ENCODE results near the gene KLHL29. TPM values are rescaled to one million over a fixed set of nuclear protein-coding genes. Genes with fewer than 3 reads are reported as not detected.

Gene KLHL29
- polyA plus RNA-seq, 3 donors, result 0.03 TPM; not detected in 2

- Histone ChIP-seq H3K36me3 (replicated peaks in 1 of 2; ENCODE audit: control insufficient read depth in 1 of 2, insufficient read depth in 2 of 2, low read length in 2 of 2) (no peaks in the 10 kb centered on the region), H3K9ac (ENCODE audit: insufficient read depth, low read length, poor library complexity, severe bottlenecking) (no peak overlapping the region), H3K4me3 (replicated peaks in 1 of 3; ENCODE audit: low read depth in 2 of 3, low read length in 3 of 3) (no peak overlapping the region), H4K20me1 (ENCODE audit: insufficient read depth, low read length) (no peaks in the 10 kb centered on the region), H3K27me3 (ENCODE audit: control insufficient read depth in 2 of 2, insufficient read depth in 2 of 2, low read length in 2 of 2) (no peaks in the 10 kb centered on the region), H3K79me2 (ENCODE audit: insufficient read depth, low read length) (no peaks in the 10 kb centered on the region), H3K4me2 (replicated peaks; ENCODE audit: extremely low read depth, low read length, poor library complexity, severe bottlenecking) (no peak overlapping the region), H3K9me3 (replicated peaks in 1 of 2; ENCODE audit: control insufficient read depth in 1 of 2, insufficient read depth in 1 of 2, low read length in 2 of 2) (no peaks in the 10 kb centered on the region), H2AFZ (ENCODE audit: insufficient read depth, low read depth, low read length, poor library complexity, severe bottlenecking) (no peak overlapping the region), H3K4me1 (ENCODE audit: control insufficient read depth in 1 of 2, insufficient read depth in 2 of 2, low read length in 2 of 2) (no peaks in the 10 kb centered on the region), H3K27ac (ENCODE audit: low read depth in 1 of 2, low read length in 2 of 2) (no peak overlapping the region)
- peaks cover 3 to 11% (median 3%) of the 10 kb centered on the region in 3 donors for H3K27me3 Mint-ChIP-seq (ENCODE audit: low read depth in 3 of 3)
- no peaks in the 10 kb centered on the region for H3K9me3 Mint-ChIP-seq
- intact Hi-C loops (cut with micrococcal nuclease), result no loop called here
- DNase-seq, result no peak
- no peaks in the 10 kb centered on the region for H3K4me1 Mint-ChIP-seq
- no peak overlapping the region for H3K27ac Mint-ChIP-seq
- TF ChIP-seq CTCF (IDR thresholded peaks at IDR 0.05), result peak; percentile 8
- WGBS (ENCODE audit: insufficient coverage), result 62% methylated on average over 3 of the region's 6 CpGs
- no peak overlapping the region for H3K4me3 Mint-ChIP-seq
- no peaks in the 10 kb centered on the region for H3K36me3 Mint-ChIP-seq
Measured at GRCh38 chr2:23566241-23567142, 181.5 kb downstream of the KLHL29 start.

GRCh38 chr2:23567161-23567756, 182.3 kb downstream of the KLHL29 start:
- no peaks in the 10 kb centered on the region for H3K9me3 Mint-ChIP-seq
- H3K4me1 Mint-ChIP-seq, result no peaks in the 10 kb centered on the region
- Histone ChIP-seq H3K9ac (ENCODE audit: insufficient read depth, low read length, poor library complexity, severe bottlenecking) (no peak overlapping the region), H4K20me1 (ENCODE audit: insufficient read depth, low read length) (no peaks in the 10 kb centered on the region), H2AFZ (ENCODE audit: insufficient read depth, low read depth, low read length, poor library complexity, severe bottlenecking) (no peak overlapping the region), H3K4me2 (replicated peaks; ENCODE audit: extremely low read depth, low read length, poor library complexity, severe bottlenecking) (no peak overlapping the region), H3K27me3 (ENCODE audit: control insufficient read depth in 2 of 2, insufficient read depth in 2 of 2, low read length in 2 of 2) (no peaks in the 10 kb centered on the region), H3K9me3 (replicated peaks in 1 of 2; ENCODE audit: control insufficient read depth in 1 of 2, insufficient read depth in 1 of 2, low read length in 2 of 2) (no peaks in the 10 kb centered on the region), H3K79me2 (ENCODE audit: insufficient read depth, low read length) (no peaks in the 10 kb centered on the region), H3K36me3 (replicated peaks in 1 of 2; ENCODE audit: control insufficient read depth in 1 of 2, insufficient read depth in 2 of 2, low read length in 2 of 2) (no peaks in the 10 kb centered on the region), H3K27ac (ENCODE audit: low read depth in 1 of 2, low read length in 2 of 2) (no peak overlapping the region), H3K4me3 (replicated peaks in 1 of 3; ENCODE audit: low read depth in 2 of 3, low read length in 3 of 3) (no peak overlapping the region), H3K4me1 (ENCODE audit: control insufficient read depth in 1 of 2, insufficient read depth in 2 of 2, low read length in 2 of 2) (no peaks in the 10 kb centered on the region)
- intact Hi-C loops (cut with micrococcal nuclease), result no loop called here
- H3K4me3 Mint-ChIP-seq, result no peak overlapping the region
- DNase-seq, result no peak
- no peak overlapping the region for H3K27ac Mint-ChIP-seq
- no peaks in the 10 kb centered on the region for H3K36me3 Mint-ChIP-seq
- peaks cover 3 to 14% (median 6%) of the 10 kb centered on the region in 3 donors for H3K27me3 Mint-ChIP-seq (ENCODE audit: low read depth in 3 of 3)
- 90% methylated on average over 10 of the region's 15 CpGs for WGBS (ENCODE audit: insufficient coverage)
- TF ChIP-seq CTCF (IDR thresholded peaks at IDR 0.05), result no peak
